Testis (tissue), 2 donors: ENCODE measurements around the gene CFAP46.

Source experiments
- CTCF ChIP-seq, 3 experiments: fragments of 450-650 bp in 2 of 3; fragments of 200-600 bp in 1 of 3; sonication (generic) in 1 of 3; IDR thresholded peaks; one replicate each; pipeline ENCODE4 v1.5.1; 2016 to 2019; ENCODE audit warnings: antibody characterized with exemption in 3 of 3, mild to moderate bottlenecking in 2 of 3, moderate library complexity in 1 of 3
- POLR2A ChIP-seq: fragments of 450-650 bp; IDR thresholded peaks from one replicate; pipeline ENCODE4 v1.6.1; 2017; ENCODE audit warnings: antibody characterized with exemption, mild to moderate bottlenecking, moderate library complexity

- TF ChIP-seq CTCF (IDR thresholded peaks at IDR 0.05), result no peak
- TF ChIP-seq POLR2A, result no peak
Observed at GRCh38 chr10:132861116-132861691, 81.2 kb downstream of the CFAP46 start.
